HepG2 (cell line): ENCODE results near the gene MSI2. TPM values are rescaled to one million over a fixed set of nuclear protein-coding genes. Genes with fewer than 3 reads are reported as not detected.

Source experiments
- ATAC-seq: fragments of 200-7000 bp; cut with Tn5 transposase; 3 replicates; pipeline ENCODE4 v1.9.1; 2020; ENCODE audit warnings: mild to moderate bottlenecking, moderate library complexity
- BruUV-seq: library from RNA; stranded (reverse); fragments of 400-500 nt; replicated peaks from 2 replicates; lab custom pipeline; 2021; lab: Mats Ljungman, UMichigan
- CTCF ChIA-PET: fragments of 300-600 bp; formaldehyde crosslinking; extraction: SDS; loops from one replicate; lab custom pipeline; 2021; ENCODE audit warnings: low total read pairs, inconsistent platforms, low intra/inter-chr PET ratio; lab: Yijun Ruan, JAX
- POLR2A ChIA-PET: fragments of 350-600 bp; sonication (Branson Sonifier 250); formaldehyde crosslinking; loops from one replicate; lab custom pipeline; 2020; ENCODE audit warnings: antibody characterized with exemption, inconsistent platforms; lab: Yijun Ruan, JAX
- DNase-seq: peaks from one replicate; pipeline ENCODE4 v3.0.0-alpha.2; 2015; ENCODE audit warnings: low spot score
- FAIRE-seq: peaks from 3 replicates; lab custom pipeline; 2011; peaks lifted over from hg19 to GRCh38; lab: Jason Lieb, UNC
- H2AFZ ChIP-seq: one replicate; pipeline ENCODE4 v1.6.1; 2011; ENCODE audit warnings: low read length, inconsistent platforms
- H3K27ac ChIP-seq: fragments of 300-600 bp; 3 replicates; pipeline ENCODE4 v1.8.0; 2011; ENCODE audit warnings: mixed run types, mild to moderate bottlenecking, mixed read lengths, low read length, inconsistent platforms; ENCODE audit not compliant: insufficient read depth; ENCODE audit errors: extremely low read length
- H3K27me3 ChIP-seq, 2 experiments: fragments of 200-600 bp in 1 of 2; 2 replicates in 1 of 2; 3 replicates in 1 of 2; pipeline versions ENCODE4 v1.6.0 to v1.8.0; 2011; ENCODE audit warnings: low read length in 2 of 2, mild to moderate bottlenecking in 2 of 2, moderate library complexity in 2 of 2, inconsistent platforms in 1 of 2; ENCODE audit not compliant: insufficient read depth in 2 of 2, control insufficient read depth in 1 of 2
- H3K36me3 ChIP-seq, 2 experiments: fragments of 200-600 bp in 1 of 2; replicated peaks in 1 of 2; 2 replicates in 1 of 2; 3 replicates in 1 of 2; pipeline versions ENCODE4 v1.5.1 to v1.8.0; 2011; ENCODE audit warnings: low read length in 2 of 2, inconsistent platforms in 1 of 2; ENCODE audit not compliant: insufficient read depth in 2 of 2, control insufficient read depth in 1 of 2
- H3K4me1 ChIP-seq: 2 replicates; pipeline ENCODE4 v1.5.1; 2012; ENCODE audit warnings: low read length, inconsistent platforms; ENCODE audit not compliant: insufficient read depth
- H3K4me2 ChIP-seq: 2 replicates; pipeline ENCODE4 v1.6.0; 2011; ENCODE audit warnings: low read depth, low read length, inconsistent platforms
- H3K4me3 ChIP-seq, 3 experiments: fragments of 200-600 bp in 1 of 3; sonication (generic), shearing (Covaris generic) in 1 of 3; replicated peaks in 1 of 3; 2 replicates each; pipeline ENCODE4 v1.5.1; 2011 to 2016; ENCODE audit warnings: low read length in 3 of 3, inconsistent platforms in 2 of 3, low read depth in 2 of 3, mild to moderate bottlenecking in 2 of 3, control low read depth in 1 of 3, mixed read lengths in 1 of 3; ENCODE audit not compliant: insufficient read depth in 1 of 3
- H3K79me2 ChIP-seq: one replicate; pipeline ENCODE4 v1.6.1; 2011; ENCODE audit warnings: low read length, inconsistent platforms; ENCODE audit not compliant: insufficient read depth
- H3K9ac ChIP-seq: 2 replicates; pipeline ENCODE4 v1.6.0; 2011; ENCODE audit warnings: mild to moderate bottlenecking, low read depth, low read length, inconsistent platforms; ENCODE audit not compliant: insufficient read depth
- H3K9me3 ChIP-seq: 2 replicates; pipeline ENCODE4 v1.5.1; 2012; ENCODE audit warnings: mild to moderate bottlenecking, low read length
- H4K20me1 ChIP-seq: 2 replicates; pipeline ENCODE4 v1.6.0; 2011; ENCODE audit warnings: inconsistent platforms, mild to moderate bottlenecking, low read length, moderate library complexity; ENCODE audit not compliant: insufficient read depth
- ARHGAP35 ChIP-seq: sonication (generic); formaldehyde crosslinking; IDR thresholded peaks from 2 replicates; pipeline ENCODE4 v1.9.0; 2022; ENCODE audit warnings: mild to moderate bottlenecking, inconsistent platforms, moderate library complexity, missing genetic modification reagents, borderline replicate concordance
- CCAR2 ChIP-seq: fragments of 200-400 bp; formaldehyde crosslinking; optimal IDR thresholded peaks from 2 replicates; pipeline ENCODE3; 2018; ENCODE audit warnings: low read depth, mild to moderate bottlenecking, low read length, moderate library complexity
- EHMT2 ChIP-seq: fragments of 200-600 bp; sonication (generic); IDR thresholded peaks from 2 replicates; pipeline ENCODE4 v1.7.0; 2017; ENCODE audit warnings: antibody characterized with exemption, low read depth, low read length, borderline replicate concordance
- FOXA3 ChIP-seq: IDR thresholded peaks from 2 replicates; pipeline ENCODE4 v1.6.1; 2016; ENCODE audit warnings: missing genetic modification reagents, missing compliant biosample characterization
- ISX ChIP-seq: sonication (generic); formaldehyde crosslinking; conservative IDR thresholded peaks from 2 replicates; pipeline ENCODE4 v1.5.0; 2020; ENCODE audit warnings: missing genetic modification reagents
- SATB2 ChIP-seq: sonication (generic); formaldehyde crosslinking; IDR thresholded peaks from 2 replicates; pipeline ENCODE4 v1.5.0; 2020; ENCODE audit warnings: missing genetic modification reagents
- SMARCC2 ChIP-seq: fragments of 450-650 bp; IDR thresholded peaks from 2 replicates; pipeline ENCODE4 v1.6.1; 2017; ENCODE audit warnings: antibody characterized with exemption, mild to moderate bottlenecking
- ZNF510 ChIP-seq: sonication (generic); formaldehyde crosslinking; IDR thresholded peaks from 2 replicates; pipeline ENCODE4 v1.4.0; 2020; ENCODE audit warnings: low read depth, mild to moderate bottlenecking, missing genetic modification reagents
- ZSCAN22 ChIP-seq: sonication (generic); formaldehyde crosslinking; IDR thresholded peaks from 2 replicates; pipeline ENCODE4 v1.4.0; 2020; ENCODE audit warnings: mild to moderate bottlenecking, missing genetic modification reagents
- WGBS: methylation state at CpG from one replicate; pipeline ENCODE4 v1.1.6; 2017; ENCODE audit warnings: low lambda C conversion rate; 5-methylcytosine and 5-hydroxymethylcytosine counted together
- in situ Hi-C: cut with HindIII; loops from 2 replicates; pipeline ENCODE4 v1.10.0; 2017; ENCODE audit warnings: low pct_unique_long_range_greater_than_20kb; ENCODE audit not compliant: extremely low pct_ligation_motif_present
- intact Hi-C: fragments of 100-400 bp; cut with micrococcal nuclease; formaldehyde crosslinking; loops from one replicate; pipeline ENCODE4 v1.10.0; 2022; ENCODE audit not compliant: unreplicated experiment
- polyA plus RNA-seq, 8 experiments: library from polyadenylated mRNA; depleted of rRNA in 3 of 8; stranded (reverse) in 7 of 8; unstranded in 1 of 8; fragments of >200 nt; fragmentation: Illumina TruSeq in 4 of 8; extraction: Trizol in 4 of 8; gene quantifications; 2 replicates each; pipeline versions ENCODE4 v1.2.1 to v1.2.3, GENCODE V29; 2011 to 2016; ENCODE audit warnings: low read depth in 4 of 8, missing spikeins in 1 of 8, mixed read lengths in 1 of 8; ENCODE audit not compliant: insufficient read depth in 1 of 8
- total RNA-seq, 5 experiments: library from RNA; depleted of rRNA; stranded (reverse); fragments of >200 nt; fragmentation: Illumina TruSeq; extraction: Trizol; gene quantifications; 2 replicates each; pipeline ENCODE4 v1.2.3, GENCODE V29; 2016; ENCODE audit warnings: low read depth in 1 of 5
- TF ChIP-seq, protein P1 (sequence below): sonication (generic); formaldehyde crosslinking; IDR thresholded peaks from 2 replicates; pipeline ENCODE4 v1.8.1; 2023; ENCODE audit warnings: missing genetic modification reagents, inconsistent platforms, borderline replicate concordance
- TF ChIP-seq, protein P2 (sequence below): sonication (generic); formaldehyde crosslinking; conservative IDR thresholded peaks from 2 replicates; pipeline ENCODE4 v1.5.0; 2020; ENCODE audit warnings: missing genetic modification reagents
- TF ChIP-seq, protein P3 (sequence below): sonication (generic); formaldehyde crosslinking; conservative IDR thresholded peaks from 2 replicates; pipeline ENCODE4 v1.8.0; 2022; ENCODE audit warnings: missing genetic modification reagents

Gene MSI2
- total and polyA plus RNA-seq, 2 of the 13 experiments (the other 11 are each of a cell fraction or from before 2014, with no cell fraction given) = 77.5 to 78.4 TPM

DNA sequence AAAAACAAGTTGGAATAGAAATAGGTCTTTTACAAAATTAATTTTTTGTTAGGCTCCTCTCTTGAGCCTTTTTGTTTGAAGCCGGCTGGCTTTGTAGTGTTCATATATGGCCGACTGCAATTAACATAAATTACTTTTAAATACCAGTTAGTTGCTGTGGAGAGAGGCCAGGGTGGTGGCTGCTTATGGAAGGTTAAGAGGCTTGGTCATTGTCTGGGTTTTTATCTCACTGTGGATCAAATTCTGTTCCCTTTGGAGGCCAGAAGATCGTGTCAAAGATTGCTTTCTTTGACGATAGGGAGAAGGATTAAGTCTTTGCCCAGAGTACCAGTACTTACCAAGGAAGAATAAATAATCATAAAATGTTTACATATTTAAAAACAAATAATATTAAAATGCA is 39.9 kb downstream of the MSI2 start:
- Histone ChIP-seq H3K27ac (no peak overlapping the region), H4K20me1 (peaks cover 12% of the 10 kb centered on the region; the same call in 1 of the 2 replicates), H3K9me3 (no peaks in the 10 kb centered on the region), H3K4me1 (peaks cover 39% of the 10 kb centered on the region), H3K79me2 (peaks cover 36% of the 10 kb centered on the region), H2AFZ (no peak overlapping the region), H3K9ac (no peak overlapping the region), H3K4me3 (no peak overlapping the region), H3K4me2 (no peak overlapping the region), H3K27me3 (no peaks in the 10 kb centered on the region), H3K36me3 (peaks cover 17 to 63% of the 10 kb centered on the region in 2 experiments)
- ATAC-seq (no peak), FAIRE-seq (no peak), DNase-seq (no peak)
- CTCF ChIA-PET = no interaction called here
- in situ Hi-C loops = no loop called here
- TF ChIP-seq, protein P1, sequence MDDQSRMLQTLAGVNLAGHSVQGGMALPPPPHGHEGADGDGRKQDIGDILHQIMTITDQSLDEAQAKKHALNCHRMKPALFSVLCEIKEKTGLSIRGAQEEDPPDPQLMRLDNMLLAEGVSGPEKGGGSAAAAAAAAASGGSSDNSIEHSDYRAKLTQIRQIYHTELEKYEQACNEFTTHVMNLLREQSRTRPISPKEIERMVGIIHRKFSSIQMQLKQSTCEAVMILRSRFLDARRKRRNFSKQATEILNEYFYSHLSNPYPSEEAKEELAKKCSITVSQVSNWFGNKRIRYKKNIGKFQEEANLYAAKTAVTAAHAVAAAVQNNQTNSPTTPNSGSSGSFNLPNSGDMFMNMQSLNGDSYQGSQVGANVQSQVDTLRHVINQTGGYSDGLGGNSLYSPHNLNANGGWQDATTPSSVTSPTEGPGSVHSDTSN (CRISPR knock-in tag) = no peak
- TF ChIP-seq, protein P2, sequence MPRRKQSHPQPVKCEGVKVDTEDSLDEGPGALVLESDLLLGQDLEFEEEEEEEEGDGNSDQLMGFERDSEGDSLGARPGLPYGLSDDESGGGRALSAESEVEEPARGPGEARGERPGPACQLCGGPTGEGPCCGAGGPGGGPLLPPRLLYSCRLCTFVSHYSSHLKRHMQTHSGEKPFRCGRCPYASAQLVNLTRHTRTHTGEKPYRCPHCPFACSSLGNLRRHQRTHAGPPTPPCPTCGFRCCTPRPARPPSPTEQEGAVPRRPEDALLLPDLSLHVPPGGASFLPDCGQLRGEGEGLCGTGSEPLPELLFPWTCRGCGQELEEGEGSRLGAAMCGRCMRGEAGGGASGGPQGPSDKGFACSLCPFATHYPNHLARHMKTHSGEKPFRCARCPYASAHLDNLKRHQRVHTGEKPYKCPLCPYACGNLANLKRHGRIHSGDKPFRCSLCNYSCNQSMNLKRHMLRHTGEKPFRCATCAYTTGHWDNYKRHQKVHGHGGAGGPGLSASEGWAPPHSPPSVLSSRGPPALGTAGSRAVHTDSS = no peak
- no peak for TF ChIP-seq ARHGAP35 (CRISPR knock-in tag)
- no peak for TF ChIP-seq ISX (CRISPR knock-in tag)
- intact Hi-C loops = no loop called here
- POLR2A ChIA-PET = no interaction called here
- no TSS peak for BruUV-seq
- 96% methylated on average over 4 of the region's 4 CpGs for WGBS

DNA sequence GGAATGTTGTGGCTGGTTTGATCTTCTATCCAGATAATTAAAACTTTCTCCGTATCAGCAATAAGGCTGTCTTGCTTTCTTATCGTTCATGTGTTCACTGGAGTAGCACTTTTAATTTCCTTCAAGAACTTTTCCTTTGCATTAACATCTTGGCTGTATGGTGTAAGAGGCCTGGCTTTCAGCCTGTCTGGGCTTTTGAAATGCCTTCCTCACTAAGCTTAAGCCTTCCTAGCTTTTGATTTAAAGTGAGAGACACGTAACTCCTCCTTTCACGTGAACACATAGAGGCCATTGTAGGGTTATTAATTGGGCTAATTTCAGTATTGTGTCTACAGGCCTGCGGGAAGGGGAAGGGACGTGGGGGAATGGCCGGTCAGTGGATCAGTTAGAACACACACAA is 42.9 kb downstream of the MSI2 start:
- no peaks in the 10 kb centered on the region for H3K9me3 ChIP-seq
- WGBS = 96% methylated on average over 7 of the region's 7 CpGs
- no peak overlapping the region for H3K4me3 ChIP-seq
- FAIRE-seq = no peak
- peaks cover 35% of the 10 kb centered on the region for H3K79me2 ChIP-seq
- ATAC-seq = no peak
- H4K20me1 ChIP-seq = peaks cover 9% of the 10 kb centered on the region; the same call in 1 of the 2 replicates
- H3K27ac ChIP-seq = no peak overlapping the region
- peaks cover 16 to 54% of the 10 kb centered on the region in 2 experiments for H3K36me3 ChIP-seq
- no peaks in the 10 kb centered on the region for H3K27me3 ChIP-seq
- in situ Hi-C loops (no loop called here), intact Hi-C loops (no loop called here)
- no TSS peak for BruUV-seq
- no peak overlapping the region for H2AFZ ChIP-seq
- peaks cover 13% of the 10 kb centered on the region; the same call in 1 of the 2 replicates for H3K4me1 ChIP-seq
- CTCF ChIA-PET = no interaction called here
- POLR2A ChIA-PET = no interaction called here
- H3K9ac ChIP-seq = no peak overlapping the region
- no peak overlapping the region for H3K4me2 ChIP-seq
- no peak for DNase-seq
- TF ChIP-seq, protein P3, sequence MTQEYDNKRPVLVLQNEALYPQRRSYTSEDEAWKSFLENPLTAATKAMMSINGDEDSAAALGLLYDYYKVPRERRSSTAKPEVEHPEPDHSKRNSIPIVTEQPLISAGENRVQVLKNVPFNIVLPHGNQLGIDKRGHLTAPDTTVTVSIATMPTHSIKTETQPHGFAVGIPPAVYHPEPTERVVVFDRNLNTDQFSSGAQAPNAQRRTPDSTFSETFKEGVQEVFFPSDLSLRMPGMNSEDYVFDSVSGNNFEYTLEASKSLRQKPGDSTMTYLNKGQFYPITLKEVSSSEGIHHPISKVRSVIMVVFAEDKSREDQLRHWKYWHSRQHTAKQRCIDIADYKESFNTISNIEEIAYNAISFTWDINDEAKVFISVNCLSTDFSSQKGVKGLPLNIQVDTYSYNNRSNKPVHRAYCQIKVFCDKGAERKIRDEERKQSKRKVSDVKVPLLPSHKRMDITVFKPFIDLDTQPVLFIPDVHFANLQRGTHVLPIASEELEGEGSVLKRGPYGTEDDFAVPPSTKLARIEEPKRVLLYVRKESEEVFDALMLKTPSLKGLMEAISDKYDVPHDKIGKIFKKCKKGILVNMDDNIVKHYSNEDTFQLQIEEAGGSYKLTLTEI (CRISPR knock-in tag) = no peak
- TF ChIP-seq ZNF510 (CRISPR knock-in tag) (no peak), FOXA3 (CRISPR knock-in tag) (no peak), CCAR2 (no peak), SMARCC2 (no peak), ZSCAN22 (CRISPR knock-in tag) (no peak), SATB2 (no peak), EHMT2 (no peak)
